ENCODE measurements around the gene HDAC4. TPM values are rescaled to one million over a fixed set of nuclear protein-coding genes. Genes with fewer than 3 reads are reported as not detected.
"Not testable (repeated sequence)": the region's sequence is repeated elsewhere in the genome, so short reads cannot be mapped to it uniquely, and the experiment has no call there.

HDAC4 gene
- 10 to 100 TPM; 21.6 to 72.7 (median 35.2) TPM for total RNA-seq

DNA sequence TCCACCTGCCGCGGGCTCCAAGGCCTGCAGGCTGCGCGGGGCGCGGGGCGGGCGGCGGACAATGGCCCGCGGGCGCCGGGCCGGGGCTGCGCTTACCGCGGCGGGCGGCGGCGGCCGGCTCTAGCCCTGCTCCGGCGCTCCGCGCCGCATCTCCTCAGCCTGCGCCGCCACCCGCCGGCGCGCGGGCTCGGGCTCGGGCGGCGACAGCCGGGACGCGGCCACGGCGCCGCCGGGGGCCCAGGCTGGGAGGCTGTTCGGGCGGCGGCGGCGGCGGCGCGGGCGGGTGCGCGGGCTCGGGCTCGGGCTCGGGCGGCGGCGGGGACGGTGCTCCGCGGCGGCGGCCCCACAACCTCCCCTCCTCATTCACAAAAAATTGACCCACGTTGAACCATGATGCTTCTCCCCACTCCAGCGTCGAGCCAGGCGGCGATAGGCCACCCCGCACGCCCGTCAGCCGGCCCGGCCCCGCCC lies at the start of gene HDAC4:
TSS of gene HDAC4 (minus strand) at position 425 of the 471 bp plus-strand sequence. CDS start 48,321 bp downstream, outside the sequence.
- peaks cover 7 to 47% (median 19%) of the 10 kb centered on the region in 3 donors for H3K4me1 ChIP-seq
- H3K4me3 ChIP-seq: peak within 1 kb of the TSS; percentile 67 to 78 (median 74)
- H3K9me3 ChIP-seq: no peaks in the 10 kb centered on the region
- no peaks in the 10 kb centered on the region for H3K36me3 ChIP-seq
- TF ChIP-seq POLR2A (IDR thresholded peaks at IDR 0.05) (peak in 2 of 4 donors; percentile 6 to 74), CTCF (IDR thresholded peaks at IDR 0.05) (no peak)
- no peaks in the 10 kb centered on the region for H3K27me3 ChIP-seq
- H3K27ac ChIP-seq: peak within 1 kb of the TSS; percentile 98 to 100 (median 98)
- WGBS, 2 donors: no CpG with 5 or more reads among the region's 78 CpGs
- DNase-seq: no peak
- intact Hi-C loops (cut with DNase I): no loop called here

GRCh38 chr2:239449468-239449867 lies 48.6 kb upstream of the HDAC4 start:
- H3K27ac ChIP-seq; H3K4me3 ChIP-seq; H3K9me3 ChIP-seq; intact Hi-C loops (cut with DNase I); H3K36me3 ChIP-seq; H3K27me3 ChIP-seq; DNase-seq: not testable (repeated sequence)
- H3K4me1 ChIP-seq: peaks cover 12 to 31% (median 19%) of the 10 kb centered on the region in 3 donors
- WGBS, 2 donors: no CpG with 5 or more reads among the region's 32 CpGs

GRCh38 chr2:239445771-239446524 lies 45.1 kb upstream of the HDAC4 start:
- WGBS, 2 donors: 40 to 49% methylated on average over 6 of the region's 6 CpGs
- Histone ChIP-seq H3K27ac (peak overlapping the region; percentile 82 to 91 (median 88)), H3K36me3 (no peaks in the 10 kb centered on the region), H3K9me3 (no peaks in the 10 kb centered on the region), H3K27me3 (no peaks in the 10 kb centered on the region), H3K4me3 (no peak overlapping the region), H3K4me1 (peaks cover 28 to 61% (median 34%) of the 10 kb centered on the region in 3 donors)
- TF ChIP-seq CTCF (IDR thresholded peaks at IDR 0.05) (no peak), POLR2A (IDR thresholded peaks at IDR 0.05) (no peak)
- DNase-seq: no peak
- intact Hi-C loops (cut with DNase I): no loop called here

GRCh38 chr2:239444626-239445577 lies 44.1 kb upstream of the HDAC4 start:
- peaks cover 37 to 71% (median 44%) of the 10 kb centered on the region in 3 donors for H3K4me1 ChIP-seq
- no peak for DNase-seq
- no peaks in the 10 kb centered on the region for H3K9me3 ChIP-seq
- no peak for TF ChIP-seq POLR2A (IDR thresholded peaks at IDR 0.05)
- TF ChIP-seq CTCF (IDR thresholded peaks at IDR 0.05): no peak
- H3K4me3 ChIP-seq: no peak overlapping the region
- peak overlapping the region; percentile 82 to 91 (median 88) for H3K27ac ChIP-seq
- peaks cover 0 to 5% (median 0%) of the 10 kb centered on the region in 4 donors for H3K27me3 ChIP-seq
- intact Hi-C loops (cut with DNase I): no loop called here
- no peaks in the 10 kb centered on the region for H3K36me3 ChIP-seq
- WGBS, 2 donors: 47% methylated on average over 20 of the region's 20 CpGs

- intact Hi-C loops (cut with DNase I): no loop called here
- no peaks in the 10 kb centered on the region for H3K36me3 ChIP-seq
- no peak overlapping the region for H3K4me3 ChIP-seq
- H3K27me3 ChIP-seq: peaks cover 0 to 9% (median 0%) of the 10 kb centered on the region in 4 donors
- H3K4me1 ChIP-seq: peaks cover 37 to 79% (median 47%) of the 10 kb centered on the region in 3 donors
- WGBS, 2 donors: 66 to 69% methylated on average over 10 to 13 of the region's 14 CpGs
- no peaks in the 10 kb centered on the region for H3K9me3 ChIP-seq
- peak in 1 of 4 donors; percentile 23 for TF ChIP-seq POLR2A (IDR thresholded peaks at IDR 0.05)
- TF ChIP-seq CTCF (IDR thresholded peaks at IDR 0.05): no peak
- no peak for DNase-seq
- peak overlapping the region; percentile 80 to 91 (median 84) for H3K27ac ChIP-seq
Measured at GRCh38 chr2:239443666-239444567, 43.1 kb upstream of the HDAC4 start.
